CD4-positive, alpha-beta T cell treated with Interleukin-4 for 4 hours (primary cell): ENCODE measurements around the gene CMPK2.

ENCODE experiments used
- DNase-seq: peaks from one replicate; pipeline ENCODE4 v3.0.0-alpha.2; 2020

The CMPK2 gene

DNA sequence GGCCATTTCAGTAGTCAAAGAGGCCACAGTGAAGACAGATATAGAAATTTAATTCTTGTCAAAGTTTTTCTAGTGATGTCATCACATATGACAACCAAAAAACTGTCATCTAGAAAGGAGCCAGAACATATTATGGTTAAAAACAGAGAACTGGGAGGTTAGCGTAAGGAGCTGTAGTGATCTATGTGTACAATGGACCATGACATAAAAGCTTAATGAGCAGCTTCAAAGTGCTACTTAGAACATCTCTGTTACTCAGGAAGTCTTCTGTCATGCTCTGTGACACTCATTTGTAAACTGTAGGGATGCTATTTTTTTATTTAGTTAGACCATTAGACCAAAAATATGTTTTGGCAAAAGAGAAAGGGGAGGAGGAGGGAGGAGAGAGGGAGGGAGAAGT is 57.3 kb downstream of the CMPK2 start:
- DNase-seq = no peak

DNA sequence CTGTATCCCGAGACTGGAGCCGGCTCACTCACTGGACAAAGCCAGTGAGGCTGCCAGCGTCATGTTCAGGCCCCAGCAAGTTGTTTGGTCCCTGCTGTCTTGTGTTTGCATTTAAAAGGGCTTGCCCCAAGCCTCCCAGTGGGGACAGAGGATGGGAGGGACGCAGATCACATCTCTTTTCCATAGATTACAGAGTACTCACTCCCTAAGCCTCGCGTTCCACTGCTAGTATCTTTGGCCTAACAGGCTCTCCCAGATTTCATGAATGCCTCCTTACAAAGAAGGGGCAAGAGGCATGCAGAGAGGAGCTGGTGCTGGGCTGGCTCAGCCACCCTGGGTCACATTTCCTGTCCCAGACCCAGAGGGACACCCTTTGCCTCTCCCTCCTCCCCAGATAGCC is 59.1 kb downstream of the CMPK2 start:
- no peak for DNase-seq

DNA sequence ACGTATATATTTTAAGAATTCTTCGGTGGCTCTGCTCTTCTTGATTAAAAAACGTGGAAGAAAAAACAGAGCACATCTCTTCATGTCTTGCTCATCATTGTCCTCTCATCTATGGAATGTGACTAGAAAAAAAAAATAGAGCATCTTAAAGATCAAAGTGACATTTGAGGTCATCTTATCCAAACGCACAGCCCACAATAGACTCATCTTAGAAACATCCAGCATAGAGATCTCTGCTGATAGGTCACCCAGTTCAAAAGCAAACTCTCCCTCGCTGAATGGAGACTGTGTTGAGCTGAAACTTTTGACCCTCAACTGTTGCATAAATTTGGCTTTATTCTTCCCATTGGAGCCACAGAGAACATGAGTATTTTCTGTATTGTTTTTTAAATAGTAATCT is 65.2 kb downstream of the CMPK2 start:
- no peak for DNase-seq
